K562 (cell line): ENCODE data around the gene DGKZ. TPM values are rescaled to one million over a fixed set of nuclear protein-coding genes. Genes with fewer than 3 reads are reported as not detected.
A peak's percentile ranks its signal among the peaks of the same experiment; 100 is the strongest.

ENCODE experiments used
- AFF4 ChIP-seq: sonication (generic); formaldehyde crosslinking; IDR thresholded peaks from 2 replicates; pipeline ENCODE4 v1.8.0; 2023; ENCODE audit warnings: mild to moderate bottlenecking, missing genetic modification reagents
- ARID4B ChIP-seq: sonication (generic); formaldehyde crosslinking; IDR thresholded peaks from 2 replicates; pipeline ENCODE4 v1.8.0; 2022; ENCODE audit warnings: mild to moderate bottlenecking, missing genetic modification reagents
- CBFA2T3 ChIP-seq: fragments of 450-650 bp; IDR thresholded peaks from 2 replicates; pipeline ENCODE4 v1.6.1; 2017
- EHMT2 ChIP-seq: fragments of 450-650 bp; IDR thresholded peaks from 2 replicates; pipeline ENCODE4 v1.6.1; 2018; ENCODE audit warnings: antibody characterized with exemption
- HDAC1 ChIP-seq, 2 experiments: fragments of 450-650 bp; IDR thresholded peaks; 2 replicates each; pipeline ENCODE4 v1.6.1; 2016 to 2017; ENCODE audit warnings: inconsistent platforms in 1 of 2, mild to moderate bottlenecking in 1 of 2, moderate library complexity in 1 of 2
- LEF1 ChIP-seq: fragments of 450-650 bp; IDR thresholded peaks from 2 replicates; pipeline ENCODE4 v1.6.1; 2016; ENCODE audit warnings: mild to moderate bottlenecking
- MNT ChIP-seq, 2 experiments: fragments of 450-650 bp; conservative IDR thresholded peaks; 2 replicates each; pipeline ENCODE4 v1.6.1; 2017; ENCODE audit warnings: mild to moderate bottlenecking in 2 of 2, moderate library complexity in 2 of 2
- NKRF ChIP-seq: fragments of 450-650 bp; IDR thresholded peaks from 2 replicates; pipeline ENCODE4 v1.6.1; 2016; ENCODE audit warnings: borderline replicate concordance
- SIN3A ChIP-seq, 2 experiments: fragments of 150-350 bp in 1 of 2; IDR thresholded peaks; 2 replicates each; pipeline ENCODE4 v1.6.1; 2011 to 2016; ENCODE audit warnings: borderline replicate concordance in 2 of 2, low read depth in 2 of 2, low read length in 2 of 2, mild to moderate bottlenecking in 2 of 2, moderate library complexity in 2 of 2; ENCODE audit not compliant: control insufficient read depth in 1 of 2
- USF1 ChIP-seq: sonication (generic); formaldehyde crosslinking; IDR thresholded peaks from 2 replicates; pipeline ENCODE4 v1.9.0; 2022; ENCODE audit warnings: mild to moderate bottlenecking, missing genetic modification reagents
- ZBTB26 ChIP-seq: fragments of 450-650 bp; formaldehyde crosslinking; IDR thresholded peaks from 2 replicates; pipeline ENCODE4 v1.4.0; 2022; ENCODE audit warnings: missing genetic modification characterization
- polyA plus RNA-seq, 8 experiments: library from polyadenylated mRNA; depleted of rRNA in 4 of 8; stranded (reverse) in 5 of 8; unstranded in 3 of 8; fragments of >200 nt; fragmentation: Nextera tagmentation in 2 of 8; fragmentation: Illumina TruSeq in 1 of 8; extraction: Ambion mirVana in 2 of 8; extraction: Trizol in 1 of 8; gene quantifications; 2 replicates each; pipeline versions ENCODE4 v1.2.1 to v1.2.3, GENCODE V29; 2011 to 2014; ENCODE audit warnings: inconsistent platforms in 1 of 8, missing spikeins in 1 of 8
- total RNA-seq, 7 experiments: library from RNA; depleted of rRNA in 6 of 7; stranded (reverse); fragments of >200 nt in 6 of 7; fragmentation: Illumina TruSeq in 2 of 7; extraction: Trizol in 2 of 7; gene quantifications; 2 replicates each; pipeline versions ENCODE4 v1.2.1 to v1.2.3, GENCODE V29; 2011 to 2021; ENCODE audit warnings: low replicate concordance in 1 of 7

DGKZ gene
- total and polyA plus RNA-seq, 9 of the 15 experiments (the other 6 are each of a cell fraction or from before 2014, with no cell fraction given): 0.51 to 100 (median 44.2) TPM

- TF ChIP-seq NKRF (peak; percentile 46; the same call in 1 of the 2 replicates), HDAC1 (IDR thresholded peaks at IDR 0.05) (peak in 1 of 2 experiments; percentile 50; a peak in 2 of 4 replicates), AFF4 (CRISPR knock-in tag) (no peak), SIN3A (IDR thresholded peaks at IDR 0.05; ENCODE audit: borderline replicate concordance in 2 of 2, control insufficient read depth in 1 of 2, low read depth in 2 of 2, low read length in 2 of 2) (peak in 1 of 2 experiments; percentile 82; a peak in 1 of 4 replicates), USF1 (CRISPR knock-in tag) (peak; percentile 47; the same call in 1 of the 2 replicates), ZBTB26 (CRISPR knock-in tag) (no peak), MNT (conservative IDR thresholded peaks at IDR 0.05) (peak; percentile 77 to 87), ARID4B (CRISPR knock-in tag) (peak; percentile 72), LEF1 (0 out of 2 replicates have a peak, but pooled peaks have one; percentile 13), EHMT2 (peak; percentile 75), CBFA2T3 (0 out of 2 replicates have a peak, but pooled peaks have one; percentile 19)
Observed at GRCh38 chr11:46388619-46389449, 41.6 kb downstream of the DGKZ start (continued).
